ENCODE measurements around the gene APOE. TPM values are rescaled to one million over a fixed set of nuclear protein-coding genes. Genes with fewer than 3 reads are reported as not detected.
A peak's percentile ranks its signal among the peaks of the same experiment; 100 is the strongest.
"Not testable (repeated sequence)": the region's sequence is repeated elsewhere in the genome, so short reads cannot be mapped to it uniquely, and the experiment has no call there.

Gene APOE
- total RNA-seq, 4 donors from 2014 or later = 9.1 to 92.5 (median 33.6) TPM

DNA sequence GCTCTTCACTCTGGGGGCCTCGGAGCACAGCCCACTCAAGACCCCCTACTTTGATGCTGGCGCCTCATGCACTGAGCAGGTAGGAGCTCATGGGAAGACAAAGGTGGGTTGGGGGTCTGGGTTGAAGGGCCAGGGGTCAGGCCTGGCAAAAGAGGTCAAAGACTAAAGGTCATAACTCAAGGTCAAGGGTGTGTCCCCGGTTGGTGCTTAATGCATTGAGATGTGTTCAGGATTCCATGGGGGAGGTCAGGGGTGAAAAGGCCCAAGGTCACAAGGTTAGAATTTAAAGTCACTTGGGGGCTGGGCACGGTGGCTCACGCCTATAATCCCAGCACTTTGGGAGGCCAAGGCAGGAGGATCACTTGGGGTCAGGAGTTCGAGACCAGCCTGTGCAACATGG is 19.5 kb upstream of the APOE start:
- peaks cover 4 to 7% of the 10 kb centered on the region in 2 donors for H3K4me1 ChIP-seq
- H3K4me3 ChIP-seq = no peak overlapping the region
- no peaks in the 10 kb centered on the region for H3K27me3 ChIP-seq
- DNase-seq = no peak
- intact Hi-C loops (cut with DNase I; ENCODE audit: low total_unique reads) = no loop called here
- no peaks in the 10 kb centered on the region for H3K36me3 ChIP-seq
- H3K9me3 ChIP-seq = no peaks in the 10 kb centered on the region
- H3K27ac ChIP-seq = no peak overlapping the region
- no peak for TF ChIP-seq POLR2A (IDR thresholded peaks at IDR 0.05)
- TF ChIP-seq, protein P1, sequence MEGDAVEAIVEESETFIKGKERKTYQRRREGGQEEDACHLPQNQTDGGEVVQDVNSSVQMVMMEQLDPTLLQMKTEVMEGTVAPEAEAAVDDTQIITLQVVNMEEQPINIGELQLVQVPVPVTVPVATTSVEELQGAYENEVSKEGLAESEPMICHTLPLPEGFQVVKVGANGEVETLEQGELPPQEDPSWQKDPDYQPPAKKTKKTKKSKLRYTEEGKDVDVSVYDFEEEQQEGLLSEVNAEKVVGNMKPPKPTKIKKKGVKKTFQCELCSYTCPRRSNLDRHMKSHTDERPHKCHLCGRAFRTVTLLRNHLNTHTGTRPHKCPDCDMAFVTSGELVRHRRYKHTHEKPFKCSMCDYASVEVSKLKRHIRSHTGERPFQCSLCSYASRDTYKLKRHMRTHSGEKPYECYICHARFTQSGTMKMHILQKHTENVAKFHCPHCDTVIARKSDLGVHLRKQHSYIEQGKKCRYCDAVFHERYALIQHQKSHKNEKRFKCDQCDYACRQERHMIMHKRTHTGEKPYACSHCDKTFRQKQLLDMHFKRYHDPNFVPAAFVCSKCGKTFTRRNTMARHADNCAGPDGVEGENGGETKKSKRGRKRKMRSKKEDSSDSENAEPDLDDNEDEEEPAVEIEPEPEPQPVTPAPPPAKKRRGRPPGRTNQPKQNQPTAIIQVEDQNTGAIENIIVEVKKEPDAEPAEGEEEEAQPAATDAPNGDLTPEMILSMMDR (IDR thresholded peaks at IDR 0.05) = no peak

DNA sequence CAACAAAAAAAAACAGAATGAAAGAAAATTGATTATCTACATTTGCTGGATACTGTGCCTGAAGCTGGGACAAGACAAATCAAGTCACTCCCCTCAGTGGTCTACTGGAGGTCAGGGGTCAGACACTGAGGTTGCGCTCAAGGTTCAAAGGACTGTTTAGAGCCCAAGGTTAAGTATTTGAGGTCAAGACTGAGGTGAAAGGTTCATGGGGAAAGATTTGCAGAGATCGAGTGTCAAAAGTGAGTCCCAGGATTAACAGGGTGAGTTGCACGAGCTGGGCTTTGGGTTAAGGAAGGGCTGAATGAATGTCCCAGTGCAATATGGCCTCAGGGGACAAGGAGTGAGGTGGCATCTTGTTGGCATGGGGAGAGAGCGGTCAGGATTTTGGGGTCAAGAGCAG is 17.9 kb upstream of the APOE start:
- Histone ChIP-seq H3K4me3 (no peak overlapping the region), H3K9me3 (no peaks in the 10 kb centered on the region), H3K27me3 (no peaks in the 10 kb centered on the region), H3K36me3 (no peaks in the 10 kb centered on the region), H3K4me1 (peaks cover 4 to 14% of the 10 kb centered on the region in 2 donors), H3K27ac (no peak overlapping the region)
- no peak for DNase-seq
- intact Hi-C loops (cut with DNase I; ENCODE audit: low total_unique reads) = no loop called here
- TF ChIP-seq POLR2A (IDR thresholded peaks at IDR 0.05) = no peak
- TF ChIP-seq, protein P1 (IDR thresholded peaks at IDR 0.05) = no peak

DNA sequence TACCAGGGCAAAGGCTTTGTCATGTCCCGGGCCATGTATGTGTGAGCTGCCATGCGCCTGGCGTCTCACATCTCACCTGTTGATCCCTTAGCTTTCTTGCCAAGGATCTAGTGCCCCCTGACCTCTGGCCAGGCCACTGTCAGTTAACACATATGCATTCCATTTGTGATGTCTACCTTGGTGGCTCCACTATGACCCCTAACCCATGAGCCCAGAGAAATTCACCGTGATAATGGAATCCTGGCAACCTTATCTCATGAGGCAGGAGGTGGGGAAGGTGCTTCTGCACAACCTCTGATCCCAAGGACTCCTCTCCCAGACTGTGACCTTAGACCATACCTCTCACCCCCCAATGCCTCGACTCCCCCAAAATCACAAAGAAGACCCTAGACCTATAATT is 17.3 kb upstream of the APOE start:
- H3K27me3 ChIP-seq; intact Hi-C loops (cut with DNase I; ENCODE audit: low total_unique reads); H3K27ac ChIP-seq; H3K9me3 ChIP-seq; H3K4me3 ChIP-seq; DNase-seq; H3K36me3 ChIP-seq: not testable (repeated sequence)
- H3K4me1 ChIP-seq = peaks cover 4 to 14% of the 10 kb centered on the region in 2 donors

DNA sequence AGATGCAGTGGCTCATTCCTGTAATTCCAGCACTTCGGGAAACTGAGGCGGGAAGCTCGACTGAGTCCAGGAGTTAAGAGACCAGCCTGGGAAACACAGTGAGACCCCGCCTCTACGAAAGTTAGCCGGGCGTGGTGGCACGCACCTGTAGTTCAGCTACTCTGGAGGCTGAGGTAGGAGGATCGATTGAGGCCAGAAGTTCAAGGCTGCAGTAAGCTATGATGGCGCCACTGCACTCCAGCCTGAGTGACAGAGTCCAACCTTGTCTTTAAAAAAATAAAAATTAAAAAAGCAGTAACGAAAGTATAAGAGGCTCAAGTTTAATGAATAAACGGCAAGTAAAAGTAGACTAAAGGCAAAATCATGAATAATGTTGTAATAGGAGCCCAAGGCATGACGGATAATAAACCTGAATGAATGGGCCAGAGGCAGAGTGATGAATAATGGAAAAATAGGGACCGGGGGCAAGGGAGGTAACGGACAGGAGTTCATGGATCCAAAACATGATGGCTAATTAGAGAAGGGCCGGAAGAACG is 15.7 kb upstream of the APOE start:
- Histone ChIP-seq H3K4me3 (peak overlapping the region; percentile 50 to 59), H3K9me3 (no peaks in the 10 kb centered on the region), H3K27me3 (no peaks in the 10 kb centered on the region), H3K4me1 (peaks cover 4 to 14% of the 10 kb centered on the region in 2 donors), H3K27ac (peak overlapping the region in 1 of 2 donors; percentile 85), H3K36me3 (no peaks in the 10 kb centered on the region)
- no peak for DNase-seq
- intact Hi-C loops (cut with DNase I; ENCODE audit: low total_unique reads) = no loop called here
- no peak for TF ChIP-seq POLR2A (IDR thresholded peaks at IDR 0.05)
- TF ChIP-seq, protein P1 (IDR thresholded peaks at IDR 0.05) = no peak

DNA sequence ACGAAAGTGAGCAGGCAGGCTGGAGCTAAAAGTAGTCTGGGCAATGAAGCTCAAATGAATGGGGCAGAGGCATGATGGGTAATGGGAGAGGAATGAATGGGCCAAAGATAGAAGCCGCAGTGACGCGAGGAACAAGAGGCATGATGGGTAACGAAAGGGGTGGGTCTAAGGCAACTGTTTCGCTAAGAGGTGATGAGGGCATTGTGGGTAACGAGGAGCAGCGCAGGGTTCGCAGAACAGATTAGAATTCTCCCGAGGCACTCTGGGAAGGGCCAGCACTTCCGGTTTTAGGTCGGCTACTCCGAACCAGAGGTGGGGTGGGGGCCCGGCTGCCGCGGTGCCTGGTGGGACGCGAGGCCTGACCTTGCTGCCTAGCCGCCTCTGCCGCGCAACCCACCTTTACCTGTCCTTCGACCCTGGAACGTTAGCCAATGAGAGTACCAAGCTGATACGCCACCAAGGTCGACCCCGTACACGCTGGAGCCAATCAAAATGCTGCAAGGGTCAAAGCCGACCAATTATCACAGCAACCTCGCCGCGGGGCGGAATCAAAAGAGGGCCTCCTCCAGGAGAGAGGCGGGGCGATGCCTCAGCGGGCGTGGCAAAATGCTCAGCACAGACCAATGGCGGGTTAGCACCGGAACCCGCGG is 15.1 kb upstream of the APOE start:
- intact Hi-C loops (cut with DNase I; ENCODE audit: low total_unique reads) = no loop called here
- no peaks in the 10 kb centered on the region for H3K9me3 ChIP-seq
- no peaks in the 10 kb centered on the region for H3K27me3 ChIP-seq
- H3K27ac ChIP-seq = peak overlapping the region; percentile 85 to 96
- peaks cover 4 to 14% of the 10 kb centered on the region in 2 donors for H3K4me1 ChIP-seq
- peak overlapping the region; percentile 50 to 59 for H3K4me3 ChIP-seq
- peak in 1 of 2 donors; percentile 100 for DNase-seq
- TF ChIP-seq, protein P1 (IDR thresholded peaks at IDR 0.05) = no peak
- peak; percentile 65 to 66 for TF ChIP-seq POLR2A (IDR thresholded peaks at IDR 0.05)
- no peaks in the 10 kb centered on the region for H3K36me3 ChIP-seq

Measured in uterus (tissue), 4 donors.